Middle frontal gyrus (tissue), 1 donor: Measurements from ENCODE around the gene PKP2.

ENCODE experiments used
- DNase-seq: peaks from one replicate; pipeline ENCODE4 v3.0.0-alpha.2; 2015; ENCODE audit warnings: low spot score; ENCODE audit errors: extremely low spot score

The PKP2 gene

GRCh38 chr12:32755654-32756475, 140.7 kb downstream of the PKP2 start, which contains the start of gene YARS2:
YARS2 (minus strand) TSS chr12:32755897; CDS start chr12:32755874, 23 bp downstream.
- peak; percentile 95 for DNase-seq

- DNase-seq, result no peak
These were observed 141.4 kb downstream of the PKP2 start for GRCh38 chr12:32755051-32755653.

GRCh38 chr12:32754111-32754510, 142.5 kb downstream of the PKP2 start:
- DNase-seq, result no peak

GRCh38 chr12:32753605-32754004, 143.0 kb downstream of the PKP2 start:
- DNase-seq, result no peak

GRCh38 chr12:32743264-32743663, 153.3 kb downstream of the PKP2 start:
- no peak for DNase-seq

GRCh38 chr12:32742133-32742532, 154.4 kb downstream of the PKP2 start:
- DNase-seq, result no peak
